ENCODE measurements around the gene SWI5. TPM values are rescaled to one million over a fixed set of nuclear protein-coding genes. Genes with fewer than 3 reads are reported as not detected.

The SWI5 gene
- total and polyA plus RNA-seq, 3 donors from 2014 or later = 69.3 to 164 (median 131) TPM

GRCh38 chr9:128282500-128282899 is 6.4 kb downstream of the SWI5 start:
- DNase-seq = no peak
- H3K9me3 ChIP-seq = no peaks in the 10 kb centered on the region
- 95 to 97% methylated on average over 6 of the region's 6 CpGs for WGBS, 2 donors

GRCh38 chr9:128285033-128285784 is 9.1 kb downstream of the SWI5 start:
- Histone ChIP-seq H3K9me3 (no peaks in the 10 kb centered on the region), H3K4me1 (no peaks in the 10 kb centered on the region), H3K4me3 (no peak overlapping the region), H3K27ac (no peak overlapping the region), H3K27me3 (no peaks in the 10 kb centered on the region), H3K36me3 (ENCODE audit: low read depth, missing control alignments) (no peaks in the 10 kb centered on the region)
- no peak for TF ChIP-seq POLR2A (IDR thresholded peaks at IDR 0.05)
- TF ChIP-seq, protein P1, sequence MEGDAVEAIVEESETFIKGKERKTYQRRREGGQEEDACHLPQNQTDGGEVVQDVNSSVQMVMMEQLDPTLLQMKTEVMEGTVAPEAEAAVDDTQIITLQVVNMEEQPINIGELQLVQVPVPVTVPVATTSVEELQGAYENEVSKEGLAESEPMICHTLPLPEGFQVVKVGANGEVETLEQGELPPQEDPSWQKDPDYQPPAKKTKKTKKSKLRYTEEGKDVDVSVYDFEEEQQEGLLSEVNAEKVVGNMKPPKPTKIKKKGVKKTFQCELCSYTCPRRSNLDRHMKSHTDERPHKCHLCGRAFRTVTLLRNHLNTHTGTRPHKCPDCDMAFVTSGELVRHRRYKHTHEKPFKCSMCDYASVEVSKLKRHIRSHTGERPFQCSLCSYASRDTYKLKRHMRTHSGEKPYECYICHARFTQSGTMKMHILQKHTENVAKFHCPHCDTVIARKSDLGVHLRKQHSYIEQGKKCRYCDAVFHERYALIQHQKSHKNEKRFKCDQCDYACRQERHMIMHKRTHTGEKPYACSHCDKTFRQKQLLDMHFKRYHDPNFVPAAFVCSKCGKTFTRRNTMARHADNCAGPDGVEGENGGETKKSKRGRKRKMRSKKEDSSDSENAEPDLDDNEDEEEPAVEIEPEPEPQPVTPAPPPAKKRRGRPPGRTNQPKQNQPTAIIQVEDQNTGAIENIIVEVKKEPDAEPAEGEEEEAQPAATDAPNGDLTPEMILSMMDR (IDR thresholded peaks at IDR 0.05) = no peak
- WGBS, 2 donors = 92 to 95% methylated on average over 10 to 12 of the region's 12 CpGs
- intact Hi-C loops (cut with DNase I; ENCODE audit: low total_unique reads) = no loop called here
- no peak for DNase-seq

More at GRCh38 chr9:128282500-128282899, 6.4 kb downstream of the SWI5 start:
- H3K27me3 ChIP-seq = no peaks in the 10 kb centered on the region
- no peaks in the 10 kb centered on the region for H3K36me3 ChIP-seq (ENCODE audit: low read depth, missing control alignments)
- TF ChIP-seq, protein P1 (IDR thresholded peaks at IDR 0.05) = no peak
- no peak for TF ChIP-seq POLR2A (IDR thresholded peaks at IDR 0.05)
- no peaks in the 10 kb centered on the region for H3K4me1 ChIP-seq
- intact Hi-C loops (cut with DNase I; ENCODE audit: low total_unique reads) = no loop called here
- H3K4me3 ChIP-seq = no peak overlapping the region
- H3K27ac ChIP-seq = no peak overlapping the region

- Histone ChIP-seq H3K9me3 (no peaks in the 10 kb centered on the region), H3K4me3 (no peak overlapping the region), H3K27me3 (no peaks in the 10 kb centered on the region), H3K27ac (no peak overlapping the region), H3K36me3 (ENCODE audit: low read depth, missing control alignments) (no peaks in the 10 kb centered on the region), H3K4me1 (no peaks in the 10 kb centered on the region)
- TF ChIP-seq, protein P1 (IDR thresholded peaks at IDR 0.05) = no peak
- no peak for TF ChIP-seq POLR2A (IDR thresholded peaks at IDR 0.05)
- intact Hi-C loops (cut with DNase I; ENCODE audit: low total_unique reads) = no loop called here
- WGBS, 2 donors = 55 to 57% methylated on average over 5 to 6 of the region's 6 CpGs
- DNase-seq = peak; percentile 52
Observed at GRCh38 chr9:128286440-128286839, 10.4 kb downstream of the SWI5 start.

DNA sequence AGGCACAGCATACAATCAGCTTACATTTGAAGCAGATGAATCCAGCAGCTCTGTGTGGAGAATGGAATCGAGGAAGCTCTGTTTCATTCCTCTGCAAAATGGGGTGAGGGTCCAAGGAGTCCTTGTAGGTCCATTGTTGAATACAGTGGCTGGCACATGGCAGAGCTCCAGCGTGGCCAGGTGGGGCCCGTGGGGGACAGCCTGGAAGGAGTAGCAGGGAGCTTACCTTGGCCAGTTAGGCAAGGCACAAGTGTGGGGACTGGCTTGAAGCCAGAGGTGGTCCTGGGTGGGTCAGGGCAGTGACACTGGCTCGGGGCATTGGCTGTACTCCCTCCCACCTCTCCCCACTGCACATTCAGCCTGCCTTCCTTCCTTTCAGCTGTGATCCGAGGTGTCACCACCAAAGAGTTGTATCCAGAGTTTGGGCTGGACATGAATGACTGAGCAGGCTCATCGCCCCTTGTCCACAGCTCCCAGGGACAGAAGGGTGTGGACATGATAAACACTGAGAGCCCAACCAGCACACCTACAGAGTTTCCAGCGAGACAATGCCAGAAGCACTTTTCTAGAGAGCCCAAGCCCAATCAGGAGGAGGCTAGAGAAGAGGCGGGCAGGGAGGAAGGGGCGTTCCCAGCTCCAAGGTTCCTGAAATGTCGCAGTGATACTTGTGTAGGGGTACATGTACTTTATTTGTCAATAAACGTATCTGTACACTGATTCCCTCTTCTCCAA is 12.4 kb downstream of the SWI5 start:
- intact Hi-C loops (cut with DNase I; ENCODE audit: low total_unique reads) = no loop called here
- H3K36me3 ChIP-seq (ENCODE audit: low read depth, missing control alignments) = no peaks in the 10 kb centered on the region
- H3K4me3 ChIP-seq = no peak overlapping the region
- WGBS, 2 donors = 82 to 83% methylated on average over 8 to 11 of the region's 11 CpGs
- H3K27ac ChIP-seq = no peak overlapping the region
- DNase-seq = no peak
- no peaks in the 10 kb centered on the region for H3K4me1 ChIP-seq
- H3K27me3 ChIP-seq = no peaks in the 10 kb centered on the region
- no peaks in the 10 kb centered on the region for H3K9me3 ChIP-seq
- no peak for TF ChIP-seq POLR2A (IDR thresholded peaks at IDR 0.05)
- TF ChIP-seq, protein P1 (IDR thresholded peaks at IDR 0.05) = no peak
